GM19238 (cell line): ENCODE measurements around the gene RGN.
"Not testable (repeated sequence)": the region's sequence is repeated elsewhere in the genome, so short reads cannot be mapped to it uniquely, and the experiment has no call there.

Experiments
- DNase-seq: peaks from one replicate; pipeline ENCODE4 v3.0.0; 2011; ENCODE audit warnings: low spot score; ENCODE audit not compliant: insufficient read length

Gene RGN

DNA sequence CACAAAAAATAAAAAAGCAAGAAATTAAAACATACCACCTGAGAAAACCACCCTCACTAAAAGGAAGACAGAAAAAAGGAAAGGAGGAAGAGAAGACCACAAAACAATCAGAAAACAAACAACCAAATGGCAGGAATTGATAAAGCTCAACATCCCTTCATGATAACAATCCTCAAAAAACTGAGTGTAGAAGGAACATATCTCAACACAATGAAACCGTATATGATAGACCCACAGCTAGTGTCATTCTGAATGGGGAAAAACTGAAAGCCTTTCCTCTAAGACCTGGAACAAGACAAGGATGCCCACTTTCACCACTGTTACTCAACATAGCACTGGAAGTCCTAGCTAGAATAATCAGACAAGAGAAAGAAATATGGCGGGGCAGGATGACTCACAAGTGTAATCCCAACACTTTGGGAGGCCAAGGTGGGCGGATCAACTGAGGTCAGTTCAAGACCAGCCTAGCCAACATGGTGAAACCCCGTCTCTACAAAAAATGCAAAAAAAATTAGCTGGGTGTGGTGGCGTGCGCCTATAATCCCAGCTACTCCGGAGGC lies 38.4 kb downstream of the RGN start:
- not testable (repeated sequence) for DNase-seq

GRCh38 chrX:47124466-47124865 lies 46.2 kb downstream of the RGN start:
- DNase-seq, result not testable (repeated sequence)

DNA sequence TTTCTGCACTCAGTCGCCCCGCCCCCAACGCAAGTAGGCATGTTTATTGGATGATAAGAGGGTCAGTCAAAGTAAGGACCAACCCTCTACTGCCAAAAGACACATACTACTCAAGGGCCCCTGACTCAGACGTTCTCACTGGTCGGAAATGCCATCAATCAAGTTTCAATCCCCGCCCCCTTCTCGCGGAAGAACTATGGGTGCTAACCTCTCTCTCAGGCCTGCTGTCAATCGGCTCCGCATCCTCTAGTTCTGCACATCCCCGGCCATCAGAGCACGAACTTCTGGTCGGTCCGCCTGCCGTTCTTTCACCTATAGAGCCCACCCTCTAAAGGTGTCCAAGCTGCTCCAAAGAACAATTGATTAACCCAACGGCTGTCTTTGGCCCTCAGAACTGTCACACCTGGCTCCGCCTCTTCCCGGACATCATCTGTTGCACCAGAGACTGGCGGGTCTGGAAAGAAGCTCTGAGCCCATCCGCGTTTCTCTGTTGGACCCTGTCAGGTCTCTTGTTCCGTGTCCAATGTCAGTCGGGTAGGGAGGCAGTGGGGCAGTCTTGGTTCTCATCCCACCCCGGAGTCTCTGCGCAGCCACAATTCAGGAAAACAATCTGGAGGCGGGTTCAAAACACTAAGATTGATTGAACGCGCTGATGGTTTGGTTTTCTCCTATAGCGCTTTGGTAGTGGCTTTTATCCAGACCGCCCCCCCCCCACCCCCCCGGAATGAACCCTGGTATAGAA lies 51.1 kb downstream of the RGN start:
- peak; percentile 65 for DNase-seq

- no peak for DNase-seq
Measured at GRCh38 chrX:47129899-47130358, 51.7 kb downstream of the RGN start.

DNA sequence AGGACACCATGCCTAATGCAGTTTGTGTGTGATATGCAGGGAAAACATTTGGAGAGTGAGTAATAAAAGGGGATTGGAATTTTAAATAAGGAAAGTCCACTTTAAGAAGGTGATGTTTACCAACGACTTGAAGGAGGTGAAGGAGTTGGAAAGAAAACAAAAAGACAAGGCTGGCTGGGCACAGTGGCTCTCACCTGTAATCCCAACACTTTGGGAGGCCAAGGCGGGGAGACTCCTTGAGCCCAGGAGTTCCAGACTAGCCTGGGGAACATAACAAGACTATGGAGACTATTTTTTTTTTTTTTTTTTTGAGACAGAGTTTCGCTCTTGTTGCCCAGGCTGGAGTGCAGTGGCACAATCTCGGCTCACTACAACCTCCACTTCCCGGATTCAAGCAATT lies 55.2 kb downstream of the RGN start:
- DNase-seq, result no peak

DNA sequence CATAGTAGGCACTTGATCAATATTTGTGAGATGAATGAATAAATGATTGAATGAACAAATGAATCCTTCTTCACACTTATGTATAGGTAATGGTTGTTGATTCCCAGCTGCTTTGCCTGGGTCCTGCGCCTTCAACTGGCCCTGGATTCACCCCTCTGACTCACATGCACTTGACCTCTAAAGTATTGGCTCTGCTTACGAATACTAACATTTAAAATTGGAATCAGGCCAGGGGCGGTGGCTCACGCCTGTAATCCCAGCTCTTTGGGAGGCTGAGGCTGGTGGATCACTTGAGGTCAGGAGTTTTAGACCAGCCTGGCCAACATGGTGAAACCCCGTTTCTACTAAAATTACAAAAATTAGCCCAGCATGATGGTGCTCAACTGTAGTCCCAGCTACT lies 57.4 kb downstream of the RGN start:
- DNase-seq, result not testable (repeated sequence)

- DNase-seq, result no peak
Measured at GRCh38 chrX:47138171-47138570, 59.9 kb downstream of the RGN start.
